ENCODE data around the gene CPHXL.

Gene CPHXL

DNA sequence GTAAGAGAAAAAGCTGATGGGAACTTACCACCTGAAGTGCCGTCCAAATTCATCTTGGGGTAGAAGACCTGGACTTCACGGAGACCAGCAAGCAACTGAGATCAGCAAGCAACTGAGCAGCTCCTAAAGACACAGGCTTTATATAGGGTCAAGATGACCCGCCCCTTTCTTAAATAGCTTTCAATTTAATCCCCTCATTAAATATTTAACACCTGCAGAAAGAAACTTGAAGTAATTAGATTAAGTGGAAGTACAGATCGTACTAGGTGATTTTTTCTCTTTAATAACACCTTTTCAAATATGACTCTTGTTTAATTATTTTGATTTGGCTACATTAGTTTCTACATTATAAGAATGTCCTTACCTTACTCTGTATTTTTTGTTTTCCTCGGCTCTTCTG, at the start of gene CPHXL:
CPHXL (minus strand) TSS at position 101 of the 400 bp plus-strand sequence; CDS start at position 53, 48 bp downstream.
- DNase-seq = no peak

DNA sequence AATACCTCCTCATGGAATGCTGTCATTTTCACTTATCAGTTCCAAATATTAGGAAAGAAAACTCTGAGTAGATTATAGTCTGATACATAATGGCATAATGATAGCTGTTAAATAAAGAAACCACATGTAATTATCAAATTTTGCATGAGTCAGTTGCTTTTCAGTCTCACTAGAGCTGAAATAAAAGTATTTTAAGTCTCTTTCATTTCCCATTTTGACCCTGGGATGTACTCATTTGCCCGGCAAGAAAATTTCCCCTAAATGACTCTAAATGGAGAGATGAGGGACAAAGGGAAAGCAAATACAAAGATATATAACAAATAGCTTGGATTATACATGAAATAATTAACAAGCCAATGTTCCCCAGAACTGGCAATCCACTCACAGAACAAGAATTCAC, 47.9 kb upstream of the CPHXL start:
- DNase-seq = no peak

DNA sequence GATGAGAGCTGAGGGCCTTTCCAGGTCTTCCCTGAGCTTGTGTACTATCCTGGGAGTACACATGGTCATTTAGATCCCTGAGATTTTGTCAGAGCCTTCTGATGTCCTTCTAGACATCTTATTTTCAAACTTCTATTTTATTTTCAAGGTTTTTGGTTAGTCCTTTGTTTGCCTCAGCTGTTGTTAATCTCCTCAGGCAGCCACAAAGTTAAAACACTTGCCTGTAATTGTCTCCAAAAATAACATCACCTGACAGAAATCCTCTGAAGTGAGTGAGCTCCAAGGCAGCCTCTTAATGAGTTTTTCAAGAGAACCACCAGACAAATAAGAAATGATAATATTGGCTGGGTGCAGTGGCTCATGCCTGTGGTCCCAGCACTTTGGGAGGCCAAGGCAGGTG, 43.8 kb upstream of the CPHXL start:
- no peak for DNase-seq

DNA sequence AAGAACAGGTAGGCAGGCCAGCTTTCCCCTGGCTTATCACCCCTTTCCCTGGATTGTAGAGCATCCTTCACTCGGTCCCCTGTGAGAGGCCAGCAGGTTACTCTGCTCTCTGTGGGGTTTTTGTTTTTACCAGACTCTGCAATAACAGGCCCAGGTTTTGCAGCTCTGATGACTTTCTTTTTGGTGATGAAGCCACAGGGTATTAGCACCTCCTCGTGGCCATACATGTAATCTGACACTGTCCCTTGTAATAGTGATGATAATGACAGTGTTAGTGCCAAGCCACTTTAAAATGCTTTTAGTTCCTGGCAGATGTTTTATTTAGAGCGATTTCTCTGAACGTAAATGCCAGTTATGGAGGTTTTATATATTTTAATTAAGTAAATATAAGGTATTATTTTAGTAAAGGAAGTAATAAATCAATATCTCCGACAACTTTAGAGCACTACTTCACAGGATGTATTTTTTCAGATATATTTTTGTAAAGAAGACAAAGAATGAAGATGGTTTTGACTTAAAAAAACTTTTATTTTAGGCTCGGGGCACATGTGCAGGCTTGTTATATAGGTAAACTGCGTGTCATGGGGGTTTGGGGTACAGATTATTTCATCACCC, 38.0 kb upstream of the CPHXL start:
- DNase-seq = peak; percentile 50

DNA sequence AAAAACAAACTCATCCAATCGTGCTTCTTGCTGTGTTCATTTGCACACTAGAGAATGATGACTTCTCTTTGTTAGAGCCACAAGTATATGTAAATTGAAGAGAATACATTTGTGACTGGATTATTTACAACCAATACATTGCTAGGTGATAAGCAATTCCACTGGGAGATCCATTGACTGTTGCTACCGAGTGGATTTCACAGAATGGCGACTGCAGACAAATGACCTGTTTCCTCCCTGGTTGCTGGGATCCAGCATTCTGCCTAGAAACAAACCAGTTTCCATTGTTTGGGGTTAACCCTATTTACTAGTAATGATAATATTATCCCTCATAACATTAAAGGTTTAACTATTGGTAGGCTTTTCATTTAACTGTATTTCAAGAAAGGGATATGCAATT, 36.9 kb upstream of the CPHXL start:
- DNase-seq = no peak

DNA sequence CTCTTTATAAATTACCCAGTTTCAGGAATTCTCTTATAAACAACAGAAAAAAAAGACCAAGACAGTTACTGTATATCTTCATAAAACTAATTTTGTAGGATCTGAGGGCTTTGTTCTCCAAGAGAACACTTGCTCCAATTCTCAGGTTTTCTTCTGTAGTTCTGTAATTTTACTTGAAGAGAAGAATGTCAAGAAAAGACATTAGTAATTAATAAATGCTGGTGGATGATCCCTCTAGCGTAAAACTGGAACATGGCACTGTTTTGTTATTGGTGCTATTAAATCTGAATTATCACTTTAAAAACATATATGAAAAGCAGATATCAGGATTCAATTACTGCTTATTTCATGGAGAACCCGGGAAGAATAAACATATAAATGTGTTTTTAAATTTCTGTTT, 36.5 kb upstream of the CPHXL start:
- no peak for DNase-seq

DNA sequence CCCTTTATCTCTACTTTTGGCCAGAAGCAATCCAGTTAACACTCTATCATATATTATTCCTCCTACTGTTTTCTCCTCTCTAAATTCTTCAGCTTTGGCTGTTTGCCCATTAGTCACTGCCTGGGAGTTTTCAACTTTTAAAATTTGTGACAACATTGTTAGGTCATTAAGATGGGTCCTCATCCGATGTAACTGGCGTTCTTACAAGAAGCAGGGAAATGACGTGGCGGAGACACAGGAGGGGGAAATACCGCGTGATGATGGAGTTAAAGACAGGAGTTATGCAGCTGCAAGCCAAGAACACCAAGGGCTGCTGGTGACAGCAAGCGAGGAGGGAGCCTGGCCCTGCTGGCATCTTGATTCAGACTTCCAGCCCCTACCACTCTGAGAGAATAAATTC, 34.8 kb upstream of the CPHXL start:
- peak; percentile 27 for DNase-seq

DNA sequence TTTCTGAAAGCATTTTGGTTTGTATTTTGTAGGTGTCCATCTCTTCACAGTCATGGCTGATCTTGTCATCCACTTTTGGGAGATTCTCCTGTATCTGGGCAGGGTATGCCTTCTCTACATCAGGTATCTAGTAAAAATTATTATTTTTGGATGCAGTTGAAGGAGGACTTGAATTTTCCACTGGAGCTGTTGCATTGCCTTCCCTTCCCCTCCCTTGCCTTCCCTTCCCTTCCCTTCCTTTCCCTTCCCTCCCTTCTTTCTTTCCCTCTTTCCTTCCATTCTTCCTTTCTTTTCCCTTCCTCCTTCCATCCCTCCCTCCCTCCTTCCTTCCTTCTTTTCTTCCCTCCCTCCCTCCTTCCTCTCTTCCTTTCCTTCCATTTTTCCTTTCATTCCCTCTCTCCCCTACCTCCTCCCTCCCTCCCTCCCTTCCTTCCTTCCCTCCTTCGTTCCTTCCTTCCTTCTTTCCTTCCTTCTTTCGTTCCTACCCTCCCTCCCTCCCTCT, 33.8 kb upstream of the CPHXL start:
- DNase-seq = no peak

DNA sequence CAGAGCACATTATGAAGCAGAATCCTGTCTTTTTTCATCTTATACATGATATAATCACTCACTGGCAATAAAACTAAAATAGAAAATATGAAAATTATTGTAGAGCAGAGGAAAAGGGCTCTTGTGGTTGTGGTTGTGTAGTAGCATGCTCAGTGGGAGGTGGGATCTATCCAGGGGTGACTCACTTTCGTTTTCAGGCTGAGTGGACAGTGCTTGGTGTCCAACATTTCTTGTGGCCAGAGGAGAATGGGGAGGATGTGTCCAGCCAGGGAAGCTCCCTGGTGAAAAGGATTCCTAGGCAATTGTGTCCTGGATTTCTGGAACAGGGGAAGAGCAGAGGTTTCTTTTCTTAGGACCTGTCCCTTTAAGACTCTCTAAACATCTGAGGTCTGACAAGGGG, 31.9 kb upstream of the CPHXL start:
- peak; percentile 8 for DNase-seq

DNA sequence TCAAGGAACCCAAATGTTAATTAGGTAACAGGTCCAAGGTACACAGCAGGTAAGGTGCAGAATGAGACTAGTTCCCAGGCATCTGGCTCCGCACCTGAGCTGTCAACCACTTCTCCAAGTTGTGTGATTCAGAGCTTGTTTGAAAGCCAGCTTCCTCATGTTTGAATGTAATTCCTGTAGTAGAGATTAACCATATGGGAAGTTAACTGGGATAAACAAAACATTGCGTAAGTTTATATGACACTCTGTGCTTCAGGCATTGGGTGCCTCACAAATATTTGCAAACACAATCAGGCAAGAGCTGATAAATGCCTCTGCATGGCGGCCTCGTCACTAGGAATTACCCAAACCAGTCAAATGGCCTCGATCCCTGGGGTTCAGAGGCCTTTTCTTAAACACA, 27.9 kb upstream of the CPHXL start:
- no peak for DNase-seq

DNA sequence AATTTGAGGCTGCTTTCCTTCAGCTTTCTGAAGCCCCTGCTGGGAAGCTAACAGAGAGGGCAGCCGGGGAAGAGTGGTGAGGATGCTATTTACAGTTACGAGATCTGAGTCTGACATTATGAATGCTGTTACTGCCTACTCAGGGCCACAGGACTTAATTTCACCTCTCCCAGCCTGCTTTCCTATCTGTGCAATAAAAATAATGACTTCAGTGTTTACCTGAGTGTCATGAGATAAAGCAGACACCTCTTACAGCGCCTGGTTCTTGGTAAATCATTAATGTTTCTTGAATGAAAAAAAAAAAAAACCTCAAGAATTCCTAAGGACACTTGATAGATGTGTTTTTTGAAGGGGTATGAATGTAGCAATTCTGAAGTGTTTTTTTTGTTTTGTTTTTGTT, 24.2 kb upstream of the CPHXL start:
- no peak for DNase-seq

DNA sequence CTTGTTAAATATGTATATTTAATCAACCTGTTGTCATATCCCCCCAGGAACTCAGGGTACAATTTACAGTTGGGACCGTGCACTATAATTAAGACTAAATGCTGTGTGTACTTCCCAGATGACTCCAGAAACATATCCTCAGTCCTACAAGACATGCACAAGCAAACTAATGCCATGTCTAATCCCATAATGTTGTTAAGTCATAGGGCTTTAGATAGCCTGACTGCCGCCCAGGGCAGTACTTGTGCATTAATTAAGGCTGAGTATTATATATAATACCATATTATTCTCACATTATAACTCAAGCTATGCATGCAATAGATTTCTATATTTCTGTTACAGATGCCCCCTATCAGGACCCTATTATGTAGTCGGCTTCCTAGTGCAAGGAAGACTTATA, 20.1 kb upstream of the CPHXL start:
- no peak for DNase-seq

DNA sequence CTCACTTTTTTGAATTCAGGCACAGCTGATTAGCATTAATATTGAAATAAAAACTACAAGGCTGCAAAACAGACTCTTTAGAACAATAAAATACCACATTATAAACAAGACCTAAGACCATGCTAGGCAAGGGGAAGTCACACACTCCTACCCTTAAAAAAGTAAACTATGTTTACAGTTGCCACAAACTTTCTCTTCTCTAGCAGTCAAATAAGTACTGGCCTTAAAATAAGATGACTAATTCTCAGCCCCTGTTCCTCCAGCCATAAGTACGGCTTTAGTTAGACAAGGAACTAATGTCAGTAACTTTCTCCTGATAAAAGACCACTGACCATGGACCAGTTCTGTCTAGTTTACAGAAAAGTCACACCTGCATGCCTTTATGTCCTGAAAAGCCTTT, 19.5 kb upstream of the CPHXL start:
- no peak for DNase-seq

DNA sequence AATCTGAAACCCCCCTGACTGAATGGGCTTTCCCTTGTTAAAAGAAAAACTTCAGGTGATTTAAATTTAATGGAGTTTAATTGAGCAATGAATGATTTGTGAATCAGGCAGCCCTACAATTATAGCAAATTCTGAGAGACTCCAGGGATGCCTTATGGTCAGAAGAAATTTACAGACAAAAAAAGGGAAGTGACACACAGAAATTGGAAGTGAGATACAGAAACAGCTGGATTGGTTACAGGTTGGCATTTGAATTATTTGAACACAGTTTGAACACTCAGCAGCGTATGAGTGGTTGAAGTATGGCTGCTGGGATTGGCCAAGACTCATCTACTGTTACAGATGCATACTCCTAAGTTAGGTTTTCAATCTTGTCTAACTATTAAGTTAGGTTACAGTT, 19.0 kb upstream of the CPHXL start:
- no peak for DNase-seq

DNA sequence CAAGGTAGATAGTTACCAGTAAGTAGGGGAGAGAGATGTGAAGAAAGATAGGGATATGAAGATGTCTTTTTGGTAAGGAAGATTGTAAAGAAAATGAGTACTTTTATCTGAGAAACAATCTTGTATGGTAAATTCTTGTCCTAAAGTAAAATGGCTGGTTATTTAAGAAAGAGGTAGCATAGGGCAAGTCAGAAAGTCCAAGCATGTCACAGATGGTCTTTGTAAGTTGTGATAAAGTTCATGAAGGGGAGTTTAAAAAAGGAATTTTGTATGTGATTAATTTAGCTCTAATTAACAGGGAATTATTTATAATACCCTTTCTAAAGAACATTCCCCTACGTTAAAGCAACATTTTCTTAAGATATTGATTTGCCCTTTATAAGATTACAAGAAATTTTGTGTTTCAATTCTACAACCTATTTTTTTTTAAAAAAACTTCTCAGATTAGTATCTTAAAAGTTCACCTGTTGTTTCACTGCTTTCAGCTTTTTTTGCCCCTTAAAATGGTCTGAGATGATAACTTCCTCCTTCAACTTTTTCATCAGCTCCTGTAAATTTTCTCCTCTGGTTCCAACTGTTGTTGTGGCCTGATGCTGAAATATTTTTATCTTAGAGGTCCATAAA, 16.2 kb upstream of the CPHXL start:
- DNase-seq = peak; percentile 4

DNA sequence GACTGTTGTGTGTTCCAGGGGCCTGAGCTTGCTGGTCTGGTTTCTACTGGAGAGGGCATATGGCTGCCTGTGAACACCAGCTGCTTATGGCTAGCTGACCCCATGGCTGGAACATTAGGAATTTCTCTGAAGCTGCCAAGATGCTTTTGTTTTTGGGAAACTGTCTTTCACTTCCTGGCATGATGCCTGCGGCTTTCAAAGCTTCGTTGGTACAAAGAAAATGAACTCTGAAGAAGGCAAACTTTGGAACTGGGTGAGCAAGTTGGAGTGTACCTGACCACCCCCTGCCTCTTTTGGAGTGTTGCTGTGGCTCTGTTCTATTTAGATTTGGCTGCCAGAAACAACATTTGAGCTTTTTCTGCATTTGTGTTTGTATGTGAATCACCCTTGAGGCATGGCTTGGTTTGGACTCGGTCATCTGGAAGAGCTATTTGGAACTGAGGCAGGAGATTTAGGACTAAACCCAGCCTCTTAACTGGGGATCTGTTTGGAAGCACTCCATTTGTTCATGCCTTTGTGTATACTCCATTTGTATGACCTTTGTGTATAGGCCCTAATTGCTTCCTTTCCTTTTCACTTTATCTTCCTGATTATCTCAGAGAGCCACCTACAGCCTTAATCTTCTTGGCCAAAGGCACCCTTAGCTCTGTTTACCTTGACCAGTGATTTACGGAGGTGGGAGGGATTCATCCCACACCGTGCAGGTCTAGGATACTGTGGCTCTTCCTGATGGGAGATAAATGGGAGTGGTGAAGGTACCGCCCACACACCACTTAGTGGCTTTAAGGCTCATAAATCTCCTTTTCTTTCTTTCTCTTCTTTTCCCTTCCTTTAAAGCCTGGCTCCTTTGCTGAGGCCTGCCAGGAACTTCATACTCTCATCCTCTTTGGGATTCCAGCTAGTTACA, 7.3 kb upstream of the CPHXL start:
- DNase-seq = peak; percentile 37

DNA sequence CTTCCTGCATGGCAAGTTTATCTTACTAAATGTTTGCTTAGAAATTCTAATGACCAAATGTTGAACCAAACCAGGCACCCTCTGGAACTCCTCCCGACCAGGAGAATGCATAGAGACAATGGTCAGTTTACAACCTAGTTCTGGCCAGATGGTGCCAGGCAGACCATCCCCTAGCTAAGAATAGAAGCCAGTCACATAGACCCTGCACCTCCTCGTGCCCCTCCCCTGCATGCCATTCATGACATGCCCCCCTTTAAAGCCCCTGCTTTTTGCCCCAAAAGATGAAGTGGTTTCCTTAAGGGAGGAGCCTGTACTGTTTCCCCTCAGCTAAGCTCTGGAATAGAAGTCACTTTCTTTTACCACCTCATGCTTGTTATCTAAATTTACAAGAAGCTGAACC, 6.6 kb upstream of the CPHXL start:
- DNase-seq = no peak

DNA sequence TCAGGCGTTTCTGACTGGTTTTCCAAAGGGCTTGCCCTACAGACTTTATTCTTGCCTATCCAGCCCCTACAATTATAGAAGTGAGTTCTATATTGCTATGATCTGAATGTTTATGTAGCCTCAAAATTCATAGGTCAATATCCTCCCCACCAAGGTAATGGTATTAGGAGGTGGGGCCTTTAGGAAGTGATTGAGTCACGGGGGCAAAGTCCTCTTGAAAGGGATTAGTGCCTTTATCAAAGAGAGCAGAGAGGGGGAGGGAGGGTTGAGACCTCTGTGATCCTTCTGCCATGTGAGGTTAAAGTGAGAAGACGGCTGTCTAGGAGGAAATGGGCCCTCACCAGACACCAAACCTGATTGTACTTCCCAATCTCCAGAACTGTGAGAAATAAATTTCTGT, 931 bp upstream of the CPHXL start:
- DNase-seq = no peak

DNA sequence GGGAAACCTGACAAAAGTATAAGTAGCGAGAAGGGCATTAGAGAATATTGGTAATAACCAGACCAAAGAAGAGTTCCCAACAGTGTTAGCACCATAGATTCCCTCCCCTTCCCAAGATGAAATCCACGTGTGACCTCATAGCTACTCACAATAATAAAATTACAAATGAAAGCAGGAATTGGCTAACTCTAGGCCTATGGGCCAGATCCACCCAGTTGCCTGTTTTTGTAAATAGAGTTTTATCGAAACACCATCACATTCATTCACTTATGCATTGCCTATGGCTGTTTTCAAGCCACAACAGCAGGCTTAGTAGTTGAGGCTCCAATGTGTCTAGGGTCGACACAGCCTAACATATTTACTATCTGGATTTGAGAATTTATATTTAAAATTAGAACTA, 7.8 kb downstream of the CPHXL start:
- no peak for DNase-seq

DNA sequence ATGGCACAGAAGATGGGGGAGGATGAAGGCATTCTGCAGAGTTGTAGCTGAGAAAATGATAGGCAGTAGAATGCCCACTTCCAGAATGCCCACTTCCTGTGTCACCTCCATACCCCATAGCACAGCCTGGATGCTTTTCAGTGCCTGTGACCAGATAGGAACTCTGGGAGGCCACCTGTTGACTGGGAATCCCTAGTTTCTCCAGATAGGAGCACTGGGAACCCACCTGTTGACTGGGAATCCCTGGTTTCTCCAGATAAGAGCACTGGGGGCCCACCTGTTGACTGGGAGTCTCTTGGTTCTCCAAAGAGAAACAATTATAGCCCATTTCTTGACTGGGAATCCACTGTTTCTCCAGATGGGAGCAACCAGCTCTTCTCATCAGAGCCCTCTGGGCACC, 11.6 kb downstream of the CPHXL start:
- DNase-seq = no peak

DNA sequence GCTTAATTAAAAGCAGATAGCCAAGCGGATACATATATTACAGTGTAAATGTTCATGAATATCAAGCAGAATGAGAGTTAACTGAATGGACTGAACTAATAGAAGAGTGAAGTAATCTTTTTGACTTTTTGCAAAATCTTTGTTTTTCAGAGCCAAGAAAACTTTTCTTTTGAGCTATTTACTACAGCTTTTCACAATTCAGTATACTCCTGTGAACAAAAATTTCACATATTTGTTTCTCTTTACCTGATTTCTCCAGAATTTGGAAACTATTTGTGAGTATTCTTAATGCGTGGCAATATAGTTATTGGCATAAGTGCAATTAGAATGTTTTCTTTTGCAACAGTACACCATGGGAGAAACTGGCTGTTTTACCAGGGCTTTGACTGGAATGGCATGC, 15.9 kb downstream of the CPHXL start:
- DNase-seq = no peak

DNA sequence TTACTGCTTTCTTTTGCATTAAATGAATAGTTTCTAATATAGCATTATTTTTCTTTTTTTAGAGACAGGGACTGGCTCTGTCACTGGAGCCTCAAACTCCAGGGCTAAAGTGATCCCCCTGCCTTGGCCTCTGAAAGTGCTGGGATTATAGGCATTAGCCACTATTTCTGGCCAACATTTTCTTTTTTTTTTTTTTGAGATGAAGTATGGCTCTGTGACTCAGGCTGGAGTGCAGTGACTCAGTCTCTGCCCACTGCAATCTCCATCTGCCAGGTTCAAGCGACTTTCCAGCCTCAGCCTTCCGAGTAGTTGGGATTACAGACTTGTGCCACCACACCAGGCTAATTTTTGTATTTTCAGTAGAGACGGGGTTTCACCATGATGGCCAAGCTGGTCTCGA, 23.0 kb downstream of the CPHXL start:
- no peak for DNase-seq

DNA sequence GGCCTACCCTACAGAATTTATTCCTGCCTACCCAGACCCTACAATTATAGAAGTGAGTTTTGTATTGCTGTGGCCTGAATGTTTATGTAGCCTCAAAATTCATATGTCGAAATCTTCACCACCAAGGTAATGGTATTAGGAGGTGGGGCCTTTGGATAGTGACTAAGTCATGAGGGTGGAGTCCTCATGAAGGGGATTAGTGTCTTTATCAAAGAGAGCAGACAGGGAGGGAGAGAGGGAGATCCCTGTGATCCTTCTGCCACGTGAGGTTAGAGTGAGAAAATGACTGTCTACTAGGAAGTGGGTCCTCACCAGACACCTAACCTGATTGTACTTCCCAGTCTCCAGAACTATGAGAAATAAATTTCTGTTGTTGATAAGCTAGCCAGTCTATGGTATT, 24.0 kb downstream of the CPHXL start:
- DNase-seq = no peak

DNA sequence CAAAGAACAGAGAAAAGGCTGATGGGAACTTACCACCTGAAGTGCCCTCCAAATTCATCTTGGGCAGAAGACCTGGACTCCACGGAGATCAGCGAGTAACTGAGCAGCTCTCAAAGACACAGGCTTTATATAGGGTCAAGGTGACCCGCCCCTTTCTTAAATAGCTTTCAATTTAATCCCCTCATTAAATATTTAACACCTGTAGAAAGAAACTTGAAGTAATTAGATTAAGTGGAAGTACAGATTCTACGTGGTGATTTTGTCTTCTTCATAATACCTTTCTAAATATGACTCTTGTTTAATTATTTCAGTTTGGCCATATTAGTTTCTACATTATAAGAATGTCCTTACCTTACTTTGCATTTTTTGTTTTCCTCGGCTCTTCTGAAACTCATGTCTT, 24.9 kb downstream of the CPHXL start, which contains the start of gene DUXB:
DUXB (minus strand) TSS at position 101 of the 400 bp plus-strand sequence; CDS start at position 58, 43 bp downstream.
- no peak for DNase-seq

Data from fibroblast of skin of right quadriceps (primary cell).